Neural progenitor cell (in vitro differentiated cells): ENCODE results near the gene CLEC2B. TPM values are rescaled to one million over a fixed set of nuclear protein-coding genes. Genes with fewer than 3 reads are reported as not detected.

Source experiments
- DNase-seq: peaks from one replicate; pipeline ENCODE4 v3.0.0-alpha.2; 2016; ENCODE audit warnings: low spot score
- H2AFZ ChIP-seq: fragments of 200-600 bp; sonication (generic); replicated peaks from 2 replicates; pipeline ENCODE4 v1.6.1; 2016; ENCODE audit warnings: antibody characterized with exemption
- H3F3A ChIP-seq: fragments of 200-600 bp; sonication (generic); 2 replicates; pipeline ENCODE4 v1.6.1; 2016; ENCODE audit warnings: antibody characterized with exemption, low read depth
- H3K27ac ChIP-seq: fragments of 200-600 bp; sonication (generic); 2 replicates; pipeline ENCODE4 v1.5.1; 2016; ENCODE audit warnings: mild to moderate bottlenecking
- H3K27me3 ChIP-seq: fragments of 200-600 bp; sonication (generic); 2 replicates; pipeline ENCODE4 v1.6.1; 2016; ENCODE audit warnings: mild to moderate bottlenecking, moderate library complexity
- H3K36me3 ChIP-seq: fragments of 200-600 bp; sonication (generic); 2 replicates; pipeline ENCODE4 v1.5.1; 2016
- H3K4me1 ChIP-seq: fragments of 200-600 bp; sonication (generic); 2 replicates; pipeline ENCODE4 v1.6.1; 2016; ENCODE audit warnings: mixed run types
- H3K4me2 ChIP-seq: fragments of 200-600 bp; sonication (generic); 2 replicates; pipeline ENCODE4 v1.6.1; 2016
- H3K4me3 ChIP-seq: fragments of 200-600 bp; sonication (generic); 2 replicates; pipeline ENCODE4 v1.5.1; 2016
- H3K79me2 ChIP-seq: fragments of 200-600 bp; sonication (generic); 2 replicates; pipeline ENCODE4 v1.6.1; 2016; ENCODE audit warnings: low read depth
- H3K9ac ChIP-seq: fragments of 200-600 bp; sonication (generic); 2 replicates; pipeline ENCODE4 v1.6.1; 2016
- H3K9me3 ChIP-seq: fragments of 200-600 bp; sonication (generic); 2 replicates; pipeline ENCODE4 v1.5.1; 2016; ENCODE audit warnings: low read depth
- H4K20me1 ChIP-seq: fragments of 200-600 bp; sonication (generic); 2 replicates; pipeline ENCODE4 v1.6.1; 2016; ENCODE audit warnings: low read depth
- H3K27ac Mint-ChIP-seq: 3 replicates; pipeline ENCODE4 v1.8.0; 2021; ENCODE audit warnings: mixed read lengths
- H3K27me3 Mint-ChIP-seq: 2 replicates; pipeline ENCODE4 v1.8.0; 2022; ENCODE audit warnings: low read depth, mild to moderate bottlenecking, inconsistent platforms, moderate library complexity, mixed read lengths; ENCODE audit not compliant: insufficient read depth
- H3K36me3 Mint-ChIP-seq: 3 replicates; pipeline ENCODE4 v1.8.0; 2021; ENCODE audit warnings: mixed read lengths
- H3K4me1 Mint-ChIP-seq: 3 replicates; pipeline ENCODE4 v1.8.0; 2021; ENCODE audit warnings: mixed read lengths
- H3K4me3 Mint-ChIP-seq: 3 replicates; pipeline ENCODE4 v1.8.0; 2021; ENCODE audit warnings: mild to moderate bottlenecking, moderate library complexity, mixed read lengths
- H3K9me3 Mint-ChIP-seq: 3 replicates; pipeline ENCODE4 v1.8.0; 2020; ENCODE audit warnings: mixed read lengths
- EZH2 ChIP-seq: fragments of 200-600 bp; sonication (generic); IDR thresholded peaks from 2 replicates; pipeline ENCODE4 v1.6.1; 2017; ENCODE audit warnings: antibody characterized with exemption, mild to moderate bottlenecking, moderate library complexity
- EZH2phosphoT487 ChIP-seq: fragments of 200-600 bp; sonication (generic); IDR thresholded peaks from 2 replicates; pipeline ENCODE4 v1.6.1; 2017; ENCODE audit warnings: antibody characterized with exemption
- total RNA-seq: library from RNA; depleted of rRNA; stranded (reverse); fragments of >200 nt; gene quantifications from 2 replicates; pipeline ENCODE4 v1.2.3, GENCODE V29; 2015; ENCODE audit warnings: low replicate concordance
- TF ChIP-seq, protein P1 (sequence below): fragments of 200-600 bp; sonication (generic); IDR thresholded peaks from 2 replicates; pipeline ENCODE4 v1.5.1; 2017; ENCODE audit warnings: antibody characterized with exemption, mild to moderate bottlenecking

CLEC2B gene
- total RNA-seq, 1 donor from 2014 or later: 1.0 TPM

DNA sequence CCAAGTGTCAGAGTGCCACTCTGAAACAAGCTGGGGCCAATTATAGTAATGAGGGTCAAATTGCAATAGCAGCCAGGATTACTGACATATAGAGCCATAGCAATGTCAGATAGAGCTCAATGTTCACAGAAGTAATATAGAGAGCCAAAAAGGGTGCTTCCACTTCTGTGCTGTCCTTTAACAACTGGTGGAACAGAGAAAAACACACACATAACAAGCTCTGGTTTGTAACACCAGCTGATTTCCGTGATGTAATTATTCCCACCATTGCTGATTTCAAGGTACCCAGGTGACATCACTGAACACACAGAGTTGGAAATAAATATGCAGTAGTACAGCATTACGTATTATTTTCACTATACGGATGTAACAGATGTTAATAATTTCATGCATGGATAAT lies 3.0 kb upstream of the CLEC2B start:
- no peak overlapping the region for H3K4me3 ChIP-seq
- DNase-seq: no peak
- no peak for TF ChIP-seq EZH2
- TF ChIP-seq, protein P1, sequence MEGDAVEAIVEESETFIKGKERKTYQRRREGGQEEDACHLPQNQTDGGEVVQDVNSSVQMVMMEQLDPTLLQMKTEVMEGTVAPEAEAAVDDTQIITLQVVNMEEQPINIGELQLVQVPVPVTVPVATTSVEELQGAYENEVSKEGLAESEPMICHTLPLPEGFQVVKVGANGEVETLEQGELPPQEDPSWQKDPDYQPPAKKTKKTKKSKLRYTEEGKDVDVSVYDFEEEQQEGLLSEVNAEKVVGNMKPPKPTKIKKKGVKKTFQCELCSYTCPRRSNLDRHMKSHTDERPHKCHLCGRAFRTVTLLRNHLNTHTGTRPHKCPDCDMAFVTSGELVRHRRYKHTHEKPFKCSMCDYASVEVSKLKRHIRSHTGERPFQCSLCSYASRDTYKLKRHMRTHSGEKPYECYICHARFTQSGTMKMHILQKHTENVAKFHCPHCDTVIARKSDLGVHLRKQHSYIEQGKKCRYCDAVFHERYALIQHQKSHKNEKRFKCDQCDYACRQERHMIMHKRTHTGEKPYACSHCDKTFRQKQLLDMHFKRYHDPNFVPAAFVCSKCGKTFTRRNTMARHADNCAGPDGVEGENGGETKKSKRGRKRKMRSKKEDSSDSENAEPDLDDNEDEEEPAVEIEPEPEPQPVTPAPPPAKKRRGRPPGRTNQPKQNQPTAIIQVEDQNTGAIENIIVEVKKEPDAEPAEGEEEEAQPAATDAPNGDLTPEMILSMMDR: no peak
- no peak for TF ChIP-seq EZH2phosphoT487
- H3K27me3 Mint-ChIP-seq: peaks cover 4% of the 10 kb centered on the region
- no peak overlapping the region for H3K27ac Mint-ChIP-seq
- H3K9me3 ChIP-seq: no peaks in the 10 kb centered on the region
- H2AFZ ChIP-seq: no peak overlapping the region
- peaks cover 10% of the 10 kb centered on the region for H3K4me1 Mint-ChIP-seq
- no peaks in the 10 kb centered on the region for H4K20me1 ChIP-seq
- H3K9ac ChIP-seq: no peak overlapping the region
- H3K36me3 ChIP-seq: no peaks in the 10 kb centered on the region
- no peaks in the 10 kb centered on the region for H3K27me3 ChIP-seq
- H3K4me3 Mint-ChIP-seq: no peak overlapping the region
- H3K36me3 Mint-ChIP-seq: no peaks in the 10 kb centered on the region
- peaks cover 30% of the 10 kb centered on the region for H3K4me1 ChIP-seq
- peak overlapping the region; percentile 51 for H3K4me2 ChIP-seq
- H3F3A ChIP-seq: peaks cover 8% of the 10 kb centered on the region
- H3K9me3 Mint-ChIP-seq: peaks cover 3% of the 10 kb centered on the region
- no peaks in the 10 kb centered on the region for H3K79me2 ChIP-seq
- H3K27ac ChIP-seq: no peak overlapping the region

DNA sequence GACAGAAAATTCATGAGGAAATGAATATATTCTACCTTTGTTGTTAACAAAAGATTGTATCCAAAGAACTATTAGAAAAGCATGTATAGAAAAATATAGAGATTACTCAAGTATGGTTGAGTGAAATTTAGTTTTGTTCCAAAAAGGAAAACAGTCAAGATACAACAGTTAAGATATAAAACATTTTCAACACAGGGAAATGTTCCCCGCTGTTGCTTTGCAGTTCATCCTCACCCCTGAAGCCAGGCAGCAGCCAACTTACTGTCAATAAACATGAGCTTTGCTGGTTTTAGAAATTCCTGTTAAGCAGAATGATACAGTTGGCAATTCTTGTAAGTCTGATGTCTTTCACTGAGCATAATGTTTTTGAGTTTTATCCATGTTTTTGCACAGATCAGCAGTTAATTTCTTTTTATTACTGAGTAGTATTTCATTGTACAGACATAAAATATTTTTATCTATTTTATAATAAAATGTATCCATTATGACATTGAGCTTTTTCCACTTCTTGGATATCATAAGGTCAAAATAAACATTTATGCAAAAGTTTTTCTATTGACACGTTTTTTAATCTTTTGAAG lies 1.2 kb upstream of the CLEC2B start:
- H2AFZ ChIP-seq: no peak overlapping the region
- H3K36me3 ChIP-seq: no peaks in the 10 kb centered on the region
- H3K9me3 ChIP-seq: no peaks in the 10 kb centered on the region
- no peaks in the 10 kb centered on the region for H3K36me3 Mint-ChIP-seq
- H3K9ac ChIP-seq: no peak overlapping the region
- H3K27me3 ChIP-seq: no peaks in the 10 kb centered on the region
- peaks cover 8% of the 10 kb centered on the region for H3F3A ChIP-seq
- no peak overlapping the region for H3K27ac Mint-ChIP-seq
- H3K27ac ChIP-seq: no peak overlapping the region
- peaks cover 3% of the 10 kb centered on the region for H3K9me3 Mint-ChIP-seq
- H3K4me1 Mint-ChIP-seq: peaks cover 10% of the 10 kb centered on the region
- peak overlapping the region; percentile 43 for H3K4me2 ChIP-seq
- no peak overlapping the region for H3K4me3 ChIP-seq
- TF ChIP-seq, protein P1: no peak
- no peak for TF ChIP-seq EZH2phosphoT487
- H3K79me2 ChIP-seq: no peaks in the 10 kb centered on the region
- no peak for DNase-seq
- peaks cover 3% of the 10 kb centered on the region for H3K27me3 Mint-ChIP-seq
- H3K4me3 Mint-ChIP-seq: no peak overlapping the region
- H3K4me1 ChIP-seq: peaks cover 30% of the 10 kb centered on the region
- no peaks in the 10 kb centered on the region for H4K20me1 ChIP-seq

DNA sequence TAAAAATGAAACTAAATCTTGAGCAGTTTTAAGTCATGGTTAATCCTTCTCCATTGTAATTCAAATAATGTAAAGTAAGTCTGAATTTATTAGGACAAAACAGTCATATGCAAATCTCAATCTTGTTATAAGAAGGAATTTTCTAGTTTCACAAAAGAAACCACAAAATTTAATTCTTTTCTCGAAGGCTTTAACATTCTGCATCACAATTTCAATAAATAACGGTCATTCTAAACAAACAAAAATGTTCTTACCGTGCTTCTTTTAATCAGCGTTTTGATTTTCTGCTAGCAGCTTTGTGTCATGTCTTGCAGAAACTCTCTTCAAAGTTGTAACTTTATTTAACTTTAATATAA lies 225 bp downstream of the CLEC2B start:
- Mint-ChIP-seq H3K36me3 (no peaks in the 10 kb centered on the region), H3K27me3 (no peaks in the 10 kb centered on the region), H3K4me3 (no peak overlapping the region), H3K27ac (no peak overlapping the region), H3K4me1 (peaks cover 10% of the 10 kb centered on the region), H3K9me3 (no peaks in the 10 kb centered on the region)
- Histone ChIP-seq H3K27me3 (no peaks in the 10 kb centered on the region), H4K20me1 (no peaks in the 10 kb centered on the region), H3K4me3 (no peak overlapping the region), H3K79me2 (no peaks in the 10 kb centered on the region), H3K4me2 (no peak overlapping the region), H3K27ac (no peak overlapping the region), H3K4me1 (peaks cover 30% of the 10 kb centered on the region), H3K36me3 (no peaks in the 10 kb centered on the region), H2AFZ (no peak overlapping the region), H3F3A (peaks cover 8% of the 10 kb centered on the region), H3K9ac (no peak overlapping the region), H3K9me3 (no peaks in the 10 kb centered on the region)
- TF ChIP-seq EZH2 (no peak), EZH2phosphoT487 (no peak)
- TF ChIP-seq, protein P1: no peak
- no peak for DNase-seq
